Measurements from ENCODE around the gene LGALS8. TPM values are rescaled to one million over a fixed set of nuclear protein-coding genes. Genes with fewer than 3 reads are reported as not detected.
"Not testable (repeated sequence)": the region's sequence is repeated elsewhere in the genome, so short reads cannot be mapped to it uniquely, and the experiment has no call there.

The LGALS8 gene
- total RNA-seq, 2 donors from 2014 or later: 58.9 to 83.4 TPM

DNA sequence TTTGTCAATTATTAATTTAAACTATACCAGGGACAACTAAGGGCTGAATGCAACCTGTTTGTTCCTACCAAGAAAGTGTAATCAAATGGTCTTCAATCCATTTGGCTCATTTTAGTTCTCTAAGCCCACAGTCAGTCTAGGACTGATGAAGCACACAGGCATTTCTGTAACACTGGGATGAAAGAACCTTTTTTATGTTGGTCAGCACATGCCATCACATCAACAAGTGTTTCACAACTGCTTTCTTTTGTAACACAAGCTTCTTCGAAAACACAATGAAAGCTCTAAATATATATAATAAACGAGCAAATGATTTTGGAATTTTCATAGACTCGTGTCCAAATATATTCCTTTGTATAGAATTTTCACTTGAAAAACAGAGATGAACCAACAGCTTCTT is 51.7 kb downstream of the LGALS8 start:
- H3K4me3 ChIP-seq: no peak overlapping the region
- TF ChIP-seq, protein P1, sequence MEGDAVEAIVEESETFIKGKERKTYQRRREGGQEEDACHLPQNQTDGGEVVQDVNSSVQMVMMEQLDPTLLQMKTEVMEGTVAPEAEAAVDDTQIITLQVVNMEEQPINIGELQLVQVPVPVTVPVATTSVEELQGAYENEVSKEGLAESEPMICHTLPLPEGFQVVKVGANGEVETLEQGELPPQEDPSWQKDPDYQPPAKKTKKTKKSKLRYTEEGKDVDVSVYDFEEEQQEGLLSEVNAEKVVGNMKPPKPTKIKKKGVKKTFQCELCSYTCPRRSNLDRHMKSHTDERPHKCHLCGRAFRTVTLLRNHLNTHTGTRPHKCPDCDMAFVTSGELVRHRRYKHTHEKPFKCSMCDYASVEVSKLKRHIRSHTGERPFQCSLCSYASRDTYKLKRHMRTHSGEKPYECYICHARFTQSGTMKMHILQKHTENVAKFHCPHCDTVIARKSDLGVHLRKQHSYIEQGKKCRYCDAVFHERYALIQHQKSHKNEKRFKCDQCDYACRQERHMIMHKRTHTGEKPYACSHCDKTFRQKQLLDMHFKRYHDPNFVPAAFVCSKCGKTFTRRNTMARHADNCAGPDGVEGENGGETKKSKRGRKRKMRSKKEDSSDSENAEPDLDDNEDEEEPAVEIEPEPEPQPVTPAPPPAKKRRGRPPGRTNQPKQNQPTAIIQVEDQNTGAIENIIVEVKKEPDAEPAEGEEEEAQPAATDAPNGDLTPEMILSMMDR (IDR thresholded peaks at IDR 0.05): no peak
- TF ChIP-seq POLR2A (IDR thresholded peaks at IDR 0.05): no peak
- no peaks in the 10 kb centered on the region for H3K27me3 ChIP-seq
- H3K36me3 ChIP-seq (replicated peaks in 1 of 2; ENCODE audit: insufficient read depth in 1 of 2, low read depth in 2 of 2): peaks cover 12 to 36% of the 10 kb centered on the region in 2 donors
- intact Hi-C loops (cut with DNase I): no loop called here
- no peaks in the 10 kb centered on the region for H3K4me1 ChIP-seq
- DNase-seq: no peak
- no peak for ATAC-seq
- no peaks in the 10 kb centered on the region for H3K9me3 ChIP-seq
- no peak overlapping the region for H3K27ac ChIP-seq
- WGBS, 2 donors: 83 to 85% methylated on average over 3 of the region's 3 CpGs

- Histone ChIP-seq H3K27me3 (no peaks in the 10 kb centered on the region), H3K27ac (no peak overlapping the region), H3K4me3 (no peak overlapping the region), H3K36me3 (replicated peaks in 1 of 2; ENCODE audit: insufficient read depth in 1 of 2, low read depth in 2 of 2) (peaks cover 11 to 34% of the 10 kb centered on the region in 2 donors), H3K9me3 (no peaks in the 10 kb centered on the region), H3K4me1 (no peaks in the 10 kb centered on the region)
- intact Hi-C loops (cut with DNase I): no loop called here
- no peak for TF ChIP-seq POLR2A (IDR thresholded peaks at IDR 0.05)
- TF ChIP-seq, protein P1 (IDR thresholded peaks at IDR 0.05): no peak
- 49 to 67% methylated on average over 2 of the region's 2 CpGs for WGBS, 2 donors
- ATAC-seq: no peak
- no peak for DNase-seq
Observed at GRCh38 chr1:236576004-236576403, 52.2 kb downstream of the LGALS8 start.

GRCh38 chr1:236577041-236577440 is 53.3 kb downstream of the LGALS8 start:
- ATAC-seq; H3K4me3 ChIP-seq; H3K27ac ChIP-seq; H3K4me1 ChIP-seq; DNase-seq; H3K9me3 ChIP-seq; H3K27me3 ChIP-seq; intact Hi-C loops (cut with DNase I): not testable (repeated sequence)
- WGBS, 2 donors: 82 to 85% methylated on average over 7 of the region's 7 CpGs
- peaks cover 5 to 34% of the 10 kb centered on the region in 2 donors for H3K36me3 ChIP-seq (replicated peaks in 1 of 2; ENCODE audit: insufficient read depth in 1 of 2, low read depth in 2 of 2)

DNA sequence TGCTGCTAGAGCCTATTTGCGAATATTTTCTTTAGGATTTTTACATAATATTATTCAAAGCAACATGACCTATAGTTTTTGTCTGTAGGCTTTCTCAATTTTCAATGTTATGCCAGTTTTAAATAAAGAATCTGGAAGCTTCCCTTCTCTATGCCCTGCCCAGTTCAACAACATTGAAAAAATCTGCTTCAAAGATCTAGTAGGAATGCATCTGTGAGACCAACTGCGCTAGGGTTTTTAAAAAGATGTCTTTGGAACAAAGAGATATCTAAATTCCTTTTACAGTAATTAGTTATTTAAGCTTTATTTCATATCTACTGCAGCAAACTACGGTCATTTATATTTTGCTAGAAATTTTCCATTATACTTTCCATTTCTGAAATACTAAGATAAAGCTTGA is 54.9 kb downstream of the LGALS8 start:
- WGBS, 2 donors: 71 to 84% methylated on average over 3 of the region's 3 CpGs
- H3K4me1 ChIP-seq: no peaks in the 10 kb centered on the region
- no peak overlapping the region for H3K27ac ChIP-seq
- no peak for ATAC-seq
- H3K36me3 ChIP-seq (replicated peaks in 1 of 2; ENCODE audit: insufficient read depth in 1 of 2, low read depth in 2 of 2): peaks cover 0 to 34% of the 10 kb centered on the region in 2 donors
- intact Hi-C loops (cut with DNase I): no loop called here
- H3K27me3 ChIP-seq: no peaks in the 10 kb centered on the region
- H3K4me3 ChIP-seq: no peak overlapping the region
- TF ChIP-seq, protein P1 (IDR thresholded peaks at IDR 0.05): no peak
- TF ChIP-seq POLR2A (IDR thresholded peaks at IDR 0.05): no peak
- no peaks in the 10 kb centered on the region for H3K9me3 ChIP-seq
- no peak for DNase-seq

DNA sequence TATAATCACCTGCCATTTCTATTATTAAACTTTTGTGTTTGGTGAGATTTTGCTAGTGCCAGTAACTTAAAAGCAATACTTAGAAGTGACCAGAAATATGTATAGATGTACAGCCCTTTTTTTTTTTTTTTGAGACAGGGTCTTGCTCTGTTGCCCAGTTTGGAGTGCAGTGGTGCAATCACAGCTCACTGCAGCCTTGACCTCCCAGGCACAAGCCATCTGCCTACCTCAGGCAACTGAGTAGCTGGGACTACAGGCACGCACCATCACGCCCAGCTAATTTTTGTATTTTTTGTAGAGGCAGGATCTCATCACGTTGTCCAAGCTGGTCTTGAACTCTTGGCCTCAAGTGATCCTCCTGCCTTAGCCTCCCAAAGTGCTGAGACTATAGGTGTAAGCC is 56.6 kb downstream of the LGALS8 start:
- intact Hi-C loops (cut with DNase I); ATAC-seq: not testable (repeated sequence)

GRCh38 chr1:236581528-236581927 is 57.7 kb downstream of the LGALS8 start:
- H3K4me3 ChIP-seq: no peak overlapping the region
- TF ChIP-seq, protein P1 (IDR thresholded peaks at IDR 0.05): no peak
- TF ChIP-seq POLR2A (IDR thresholded peaks at IDR 0.05): no peak
- no peaks in the 10 kb centered on the region for H3K27me3 ChIP-seq
- peaks cover 9 to 40% of the 10 kb centered on the region in 2 donors for H3K36me3 ChIP-seq (replicated peaks in 1 of 2; ENCODE audit: insufficient read depth in 1 of 2, low read depth in 2 of 2)
- WGBS, 2 donors: 80 to 92% methylated on average over 2 of the region's 2 CpGs
- H3K9me3 ChIP-seq: no peaks in the 10 kb centered on the region
- intact Hi-C loops (cut with DNase I): no loop called here
- H3K27ac ChIP-seq: no peak overlapping the region
- DNase-seq (no peak), ATAC-seq (no peak)
- H3K4me1 ChIP-seq: no peaks in the 10 kb centered on the region

More for the DNA sequence above, 56.6 kb downstream of the LGALS8 start:
- H3K4me3 ChIP-seq, H3K4me1 ChIP-seq, DNase-seq, H3K27ac ChIP-seq, H3K27me3 ChIP-seq, H3K9me3 ChIP-seq: not testable (repeated sequence)
- H3K36me3 ChIP-seq (replicated peaks in 1 of 2; ENCODE audit: insufficient read depth in 1 of 2, low read depth in 2 of 2): peaks cover 5 to 45% of the 10 kb centered on the region in 2 donors
- WGBS, 2 donors: 97 to 100% methylated on average over 3 of the region's 3 CpGs

Data from body of pancreas (tissue), 4 donors.